WERI-Rb-1 (cell line): Measurements from ENCODE around the gene SLC25A21.

Experiments
- DNase-seq: peaks from one replicate; pipeline ENCODE4 v3.0.0-alpha.2; 2020
- H3K27ac ChIP-seq: fragments of 250-450 bp; sonication (Bioruptor Pico); 2 replicates; pipeline ENCODE4 v1.5.1; 2020; ENCODE audit warnings: mild to moderate bottlenecking, moderate library complexity
- H3K27me3 ChIP-seq: fragments of 250-450 bp; sonication (Bioruptor Pico); 2 replicates; pipeline ENCODE4 v1.5.1; 2021; ENCODE audit warnings: mild to moderate bottlenecking, low read depth, moderate library complexity; ENCODE audit not compliant: insufficient read depth, severe bottlenecking
- H3K36me3 ChIP-seq: fragments of 250-450 bp; sonication (Bioruptor Pico); 2 replicates; pipeline ENCODE4 v1.5.1; 2020; ENCODE audit warnings: mild to moderate bottlenecking, moderate library complexity
- H3K4me3 ChIP-seq: 2 replicates; pipeline ENCODE4 v1.5.1; 2011; ENCODE audit warnings: low read depth, mild to moderate bottlenecking, control low read depth, low read length
- H3K9me3 ChIP-seq: fragments of 250-450 bp; sonication (Bioruptor Pico); 2 replicates; pipeline ENCODE4 v1.5.1; 2021; ENCODE audit warnings: mild to moderate bottlenecking, moderate library complexity; ENCODE audit not compliant: severe bottlenecking
- TF ChIP-seq, protein P1 (sequence below): IDR thresholded peaks from 2 replicates; pipeline ENCODE4 v1.5.1; 2011; ENCODE audit warnings: low read depth, mild to moderate bottlenecking, control low read depth, inconsistent platforms, low read length

The SLC25A21 gene

DNA sequence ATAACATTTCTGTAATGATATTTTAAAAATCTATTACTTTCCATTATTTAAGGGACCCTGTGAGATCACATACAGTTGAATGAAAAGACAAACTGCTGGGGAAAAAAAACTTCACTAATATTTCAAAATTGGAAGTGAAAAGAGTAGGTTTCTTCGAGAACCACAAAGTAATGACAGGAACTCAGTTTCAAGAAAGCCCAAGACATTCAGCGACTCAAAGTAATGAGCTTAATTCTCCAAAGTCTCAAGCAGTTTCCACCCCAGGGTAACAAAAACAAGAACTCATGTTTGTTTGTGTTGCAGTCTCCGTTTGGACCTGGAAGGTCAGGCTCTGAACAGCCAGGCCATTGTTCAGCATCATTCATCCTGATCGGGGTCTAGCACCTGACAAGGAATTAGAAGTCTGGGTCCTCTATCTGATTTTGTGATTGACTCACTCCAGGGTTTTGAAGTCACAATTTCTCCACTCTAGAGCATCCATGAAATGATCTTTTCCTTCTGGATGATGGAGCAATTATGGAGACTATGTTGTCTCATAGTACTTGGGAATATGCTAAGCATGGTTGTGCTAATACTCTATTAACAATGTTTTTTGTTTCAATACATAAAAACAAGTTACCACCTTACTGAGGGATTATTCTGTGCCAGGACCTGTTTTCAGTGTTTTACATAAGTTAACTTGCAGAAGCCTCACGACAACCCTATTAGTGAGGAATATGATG lies 126.9 kb downstream of the SLC25A21 start:
- H3K4me3 ChIP-seq, result no peak overlapping the region
- DNase-seq, result no peak
- TF ChIP-seq, protein P1, sequence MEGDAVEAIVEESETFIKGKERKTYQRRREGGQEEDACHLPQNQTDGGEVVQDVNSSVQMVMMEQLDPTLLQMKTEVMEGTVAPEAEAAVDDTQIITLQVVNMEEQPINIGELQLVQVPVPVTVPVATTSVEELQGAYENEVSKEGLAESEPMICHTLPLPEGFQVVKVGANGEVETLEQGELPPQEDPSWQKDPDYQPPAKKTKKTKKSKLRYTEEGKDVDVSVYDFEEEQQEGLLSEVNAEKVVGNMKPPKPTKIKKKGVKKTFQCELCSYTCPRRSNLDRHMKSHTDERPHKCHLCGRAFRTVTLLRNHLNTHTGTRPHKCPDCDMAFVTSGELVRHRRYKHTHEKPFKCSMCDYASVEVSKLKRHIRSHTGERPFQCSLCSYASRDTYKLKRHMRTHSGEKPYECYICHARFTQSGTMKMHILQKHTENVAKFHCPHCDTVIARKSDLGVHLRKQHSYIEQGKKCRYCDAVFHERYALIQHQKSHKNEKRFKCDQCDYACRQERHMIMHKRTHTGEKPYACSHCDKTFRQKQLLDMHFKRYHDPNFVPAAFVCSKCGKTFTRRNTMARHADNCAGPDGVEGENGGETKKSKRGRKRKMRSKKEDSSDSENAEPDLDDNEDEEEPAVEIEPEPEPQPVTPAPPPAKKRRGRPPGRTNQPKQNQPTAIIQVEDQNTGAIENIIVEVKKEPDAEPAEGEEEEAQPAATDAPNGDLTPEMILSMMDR, result no peak
- H3K9me3 ChIP-seq, result no peaks in the 10 kb centered on the region
- H3K27me3 ChIP-seq, result peaks cover 51% of the 10 kb centered on the region
- no peaks in the 10 kb centered on the region for H3K36me3 ChIP-seq
- no peak overlapping the region for H3K27ac ChIP-seq

DNA sequence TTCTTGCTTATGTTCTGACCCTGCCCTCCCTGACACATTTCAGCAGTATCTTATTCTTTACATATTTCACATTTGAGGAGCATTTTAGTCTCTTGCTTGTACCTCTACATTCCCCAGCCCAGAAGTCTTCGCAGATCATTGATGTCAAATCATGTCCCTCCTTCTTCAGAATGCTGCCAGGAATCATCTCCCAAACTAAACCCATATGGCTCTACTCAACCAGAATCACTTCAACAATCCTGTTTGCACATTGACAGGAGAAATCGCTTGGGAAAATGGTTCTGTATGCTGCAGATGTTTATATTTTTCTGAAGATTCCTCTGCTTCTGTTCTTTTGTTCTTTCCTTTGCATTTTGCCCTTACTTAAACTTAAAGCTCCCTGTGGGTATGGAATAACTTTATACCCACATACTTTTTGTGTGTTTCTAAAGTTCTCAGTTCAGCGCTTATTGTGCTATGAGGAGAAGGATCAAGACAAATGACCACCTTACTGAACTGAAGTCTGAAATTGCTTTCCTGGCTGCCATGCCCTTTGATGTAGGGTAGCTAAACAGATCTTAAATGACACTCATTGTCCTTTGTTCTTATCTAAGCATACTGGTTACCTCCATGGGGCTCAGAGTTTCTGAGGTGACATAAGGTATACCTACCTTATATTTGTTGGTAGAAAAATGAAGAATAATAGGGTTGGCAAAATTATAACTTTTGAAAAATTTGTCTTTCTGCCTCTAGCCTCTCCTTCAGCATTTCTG lies 134.6 kb downstream of the SLC25A21 start:
- DNase-seq, result no peak
- Histone ChIP-seq H3K27me3 (peaks cover 52% of the 10 kb centered on the region), H3K27ac (no peak overlapping the region), H3K36me3 (no peaks in the 10 kb centered on the region), H3K9me3 (no peaks in the 10 kb centered on the region), H3K4me3 (no peak overlapping the region)
- TF ChIP-seq, protein P1, result no peak

DNA sequence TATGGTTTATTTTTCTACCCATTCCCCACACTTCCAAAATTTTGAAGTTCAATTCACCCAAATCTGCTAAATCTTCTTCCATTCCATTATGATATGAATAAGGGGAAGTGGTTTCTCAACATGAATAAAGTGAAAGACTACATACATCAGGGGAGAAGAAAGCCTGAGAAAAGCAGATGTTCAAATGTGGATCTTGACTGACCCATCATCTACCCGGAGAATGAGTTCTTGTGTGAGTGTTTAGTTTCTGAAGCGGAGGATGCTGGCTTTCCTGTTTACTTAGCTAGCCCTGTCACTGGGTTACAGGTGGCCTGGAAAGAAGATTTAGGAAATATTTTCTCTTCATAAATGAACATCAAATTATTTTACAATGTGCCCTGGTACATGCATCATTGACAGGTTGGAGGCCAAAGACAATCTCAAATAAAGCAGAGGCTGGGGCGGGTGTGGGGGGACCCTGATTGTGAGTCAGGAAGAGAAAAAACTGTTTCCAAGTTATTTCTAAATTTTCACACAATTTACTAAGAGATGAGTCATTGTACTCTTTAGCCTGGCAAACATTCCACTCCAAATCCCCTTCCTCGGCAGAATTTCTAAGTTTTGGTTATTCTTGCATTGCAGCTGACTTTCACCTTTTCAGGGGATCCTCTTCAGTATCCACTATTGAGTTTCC lies 135.6 kb downstream of the SLC25A21 start:
- TF ChIP-seq, protein P1, result no peak
- H3K27ac ChIP-seq, result no peak overlapping the region
- no peak for DNase-seq

GRCh38 chr14:37035401-37035800 lies 137.0 kb downstream of the SLC25A21 start:
- Histone ChIP-seq H3K36me3 (no peaks in the 10 kb centered on the region), H3K27me3 (peaks cover 53% of the 10 kb centered on the region), H3K9me3 (no peaks in the 10 kb centered on the region), H3K27ac (no peak overlapping the region), H3K4me3 (no peak overlapping the region)
- TF ChIP-seq, protein P1, result no peak
- DNase-seq, result no peak

More for the DNA sequence above, 135.6 kb downstream of the SLC25A21 start:
- Histone ChIP-seq H3K4me3 (no peak overlapping the region), H3K27me3 (peaks cover 47% of the 10 kb centered on the region), H3K9me3 (no peaks in the 10 kb centered on the region), H3K36me3 (no peaks in the 10 kb centered on the region)

- DNase-seq, result no peak
- Histone ChIP-seq H3K9me3 (no peaks in the 10 kb centered on the region), H3K27me3 (peaks cover 58% of the 10 kb centered on the region), H3K36me3 (no peaks in the 10 kb centered on the region), H3K4me3 (no peak overlapping the region), H3K27ac (no peak overlapping the region)
- TF ChIP-seq, protein P1, result no peak
Observed at GRCh38 chr14:37034410-37035285, 137.8 kb downstream of the SLC25A21 start.
